Activated T-cell treated with anti-CD3 and anti-CD28 coated beads for 48 hours (primary cell): Measurements from ENCODE around the gene GNAT2.
"Not testable (repeated sequence)": the region's sequence is repeated elsewhere in the genome, so short reads cannot be mapped to it uniquely, and the experiment has no call there.

Experiments
- DNase-seq: peaks from one replicate; pipeline ENCODE4 v3.0.0-alpha.2; 2020; ENCODE audit warnings: low read depth

The GNAT2 gene

GRCh38 chr1:109619576-109620400, at the start of gene GNAT2, which contains the start of gene AMPD2:
GNAT2 (minus strand) TSS chr1:109619616; CDS start chr1:109612870, 6,746 bp downstream.
AMPD2 (plus strand) TSS chr1:109619837; CDS start chr1:109621176, 1,339 bp downstream.
- DNase-seq: peak; percentile 75

GRCh38 chr1:109668123-109668775, 48.8 kb upstream of the GNAT2 start:
- no peak for DNase-seq

- peak; percentile 82 for DNase-seq
Observed at GRCh38 chr1:109667452-109668122, 48.2 kb upstream of the GNAT2 start, which contains the start of gene GSTM2. GSTM2 (plus strand) TSS chr1:109668057; CDS start chr1:109668116, 59 bp downstream.

GRCh38 chr1:109664671-109665070, 45.3 kb upstream of the GNAT2 start:
- DNase-seq: no peak

GRCh38 chr1:109661391-109661790, 42.0 kb upstream of the GNAT2 start:
- no peak for DNase-seq

GRCh38 chr1:109660691-109661026, 41.2 kb upstream of the GNAT2 start:
- not testable (repeated sequence) for DNase-seq

GRCh38 chr1:109659997-109660690, 40.7 kb upstream of the GNAT2 start:
- DNase-seq: no peak

GRCh38 chr1:109659145-109659544, 39.7 kb upstream of the GNAT2 start:
- no peak for DNase-seq

- DNase-seq: no peak
Observed at GRCh38 chr1:109658533-109659042, 39.2 kb upstream of the GNAT2 start.

GRCh38 chr1:109657970-109658369, 38.6 kb upstream of the GNAT2 start:
- no peak for DNase-seq

GRCh38 chr1:109657395-109657794, 38.0 kb upstream of the GNAT2 start:
- DNase-seq: no peak

- DNase-seq: peak; percentile 69
Observed at GRCh38 chr1:109655615-109656519, 36.5 kb upstream of the GNAT2 start, which contains the start of gene GSTM4. GSTM4 (plus strand) TSS chr1:109656099; CDS start chr1:109656390, 291 bp downstream.

GRCh38 chr1:109654519-109654918, 35.1 kb upstream of the GNAT2 start:
- DNase-seq: no peak

GRCh38 chr1:109653306-109653705, 33.9 kb upstream of the GNAT2 start:
- no peak for DNase-seq

GRCh38 chr1:109652402-109652801, 33.0 kb upstream of the GNAT2 start:
- DNase-seq: no peak

GRCh38 chr1:109650609-109651008, 31.2 kb upstream of the GNAT2 start:
- no peak for DNase-seq

GRCh38 chr1:109649491-109649914, 30.1 kb upstream of the GNAT2 start:
- no peak for DNase-seq

- DNase-seq: no peak
Observed at GRCh38 chr1:109644670-109645069, 25.3 kb upstream of the GNAT2 start.

- peak; percentile 83 for DNase-seq
Observed at GRCh38 chr1:109643385-109644230, 24.2 kb upstream of the GNAT2 start.

GRCh38 chr1:109642626-109643025, 23.2 kb upstream of the GNAT2 start:
- no peak for DNase-seq
